Measurements from ENCODE around the gene SERPINI1. TPM values are rescaled to one million over a fixed set of nuclear protein-coding genes. Genes with fewer than 3 reads are reported as not detected.

SERPINI1 gene
- total RNA-seq, 1 experiment from 2014 or later, result 0.30 TPM

DNA sequence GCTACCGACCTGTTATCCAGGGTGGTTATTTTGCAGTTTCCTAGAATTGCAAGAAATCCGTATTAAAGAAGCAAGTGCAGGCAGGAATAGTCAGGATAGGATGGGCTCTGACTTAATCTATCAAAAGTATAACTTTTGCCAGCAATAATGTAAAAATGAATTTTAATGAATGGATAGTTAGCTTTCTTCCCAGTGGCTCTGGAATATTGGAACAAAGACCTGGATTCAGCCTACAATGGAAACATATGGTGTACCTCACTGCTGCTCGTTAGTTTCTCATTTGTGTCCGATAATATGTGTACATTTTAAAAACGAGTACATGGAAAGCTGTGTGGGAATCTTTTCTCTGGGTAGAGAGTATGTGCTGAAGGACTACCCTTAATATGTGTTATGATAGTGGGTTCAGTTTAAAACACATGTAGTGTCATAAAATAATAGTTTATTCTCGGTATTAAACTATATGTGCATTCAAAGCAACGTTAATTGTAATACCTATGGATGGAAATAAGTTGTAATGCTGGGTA, 805 bp downstream of the SERPINI1 start:
- ChIA-PET CTCF (no interaction called here), POLR2A (ENCODE audit: low non-redundant PET) (no interaction called here)
- TF ChIP-seq EZH2 (IDR thresholded peaks at IDR 0.05; ENCODE audit: borderline replicate concordance, low read depth, low read length, poor library complexity, severe bottlenecking), result no peak
- TF ChIP-seq, protein P1, sequence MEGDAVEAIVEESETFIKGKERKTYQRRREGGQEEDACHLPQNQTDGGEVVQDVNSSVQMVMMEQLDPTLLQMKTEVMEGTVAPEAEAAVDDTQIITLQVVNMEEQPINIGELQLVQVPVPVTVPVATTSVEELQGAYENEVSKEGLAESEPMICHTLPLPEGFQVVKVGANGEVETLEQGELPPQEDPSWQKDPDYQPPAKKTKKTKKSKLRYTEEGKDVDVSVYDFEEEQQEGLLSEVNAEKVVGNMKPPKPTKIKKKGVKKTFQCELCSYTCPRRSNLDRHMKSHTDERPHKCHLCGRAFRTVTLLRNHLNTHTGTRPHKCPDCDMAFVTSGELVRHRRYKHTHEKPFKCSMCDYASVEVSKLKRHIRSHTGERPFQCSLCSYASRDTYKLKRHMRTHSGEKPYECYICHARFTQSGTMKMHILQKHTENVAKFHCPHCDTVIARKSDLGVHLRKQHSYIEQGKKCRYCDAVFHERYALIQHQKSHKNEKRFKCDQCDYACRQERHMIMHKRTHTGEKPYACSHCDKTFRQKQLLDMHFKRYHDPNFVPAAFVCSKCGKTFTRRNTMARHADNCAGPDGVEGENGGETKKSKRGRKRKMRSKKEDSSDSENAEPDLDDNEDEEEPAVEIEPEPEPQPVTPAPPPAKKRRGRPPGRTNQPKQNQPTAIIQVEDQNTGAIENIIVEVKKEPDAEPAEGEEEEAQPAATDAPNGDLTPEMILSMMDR (conservative IDR thresholded peaks at IDR 0.05; ENCODE audit: low read depth, low read length), result no peak
- Histone ChIP-seq H3K36me3 (ENCODE audit: insufficient read depth, low read length, poor library complexity, severe bottlenecking) (no peaks in the 10 kb centered on the region), H3K27ac (ENCODE audit: low read depth, low read length, poor library complexity, severe bottlenecking) (no peak overlapping the region), H3K4me3 (ENCODE audit: low read depth, low read length, poor library complexity, severe bottlenecking) (peak overlapping the region; percentile 74), H3K9me3 (ENCODE audit: low read depth, low read length, poor library complexity, severe bottlenecking) (no peaks in the 10 kb centered on the region), H3K27me3 (replicated peaks; ENCODE audit: insufficient read depth, low read depth, low read length, poor library complexity) (peaks cover 13% of the 10 kb centered on the region), H3K4me1 (ENCODE audit: insufficient read depth, low read length, poor library complexity, severe bottlenecking) (peaks cover 8% of the 10 kb centered on the region)
- no peak for DNase-seq (ENCODE audit: low spot score)
- BruUV-seq (replicated peaks), result no TSS peak
- intact Hi-C loops (cut with micrococcal nuclease; ENCODE audit: unreplicated experiment), result loop anchor here (5.0 kb wide), 1 partner anchor 354 kb away; the partner anchor contains the start of gene ZBBX

DNA sequence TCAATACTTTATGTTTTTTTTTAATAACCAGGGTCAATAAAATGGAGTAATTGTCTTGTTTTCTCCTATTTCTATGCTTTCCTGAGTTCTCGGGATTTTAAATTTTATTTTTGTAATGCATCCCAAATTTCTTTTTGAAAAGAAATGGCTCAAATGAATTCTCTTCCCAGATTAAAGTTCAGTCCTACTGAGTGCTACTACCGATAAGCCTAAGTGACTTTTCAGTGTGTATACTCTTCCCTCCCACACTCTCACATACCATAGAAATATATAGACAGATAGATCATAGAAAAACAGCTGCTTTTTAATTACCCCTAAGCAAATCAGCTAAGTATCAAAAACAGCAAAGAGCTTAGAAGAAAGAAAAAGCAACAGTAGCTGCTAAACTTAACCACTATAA, 1.5 kb downstream of the SERPINI1 start:
- intact Hi-C loops (cut with micrococcal nuclease; ENCODE audit: unreplicated experiment), result loop anchor here (5.0 kb wide), 1 partner anchor 355 kb away; the partner anchor contains the start of gene ZBBX
- CTCF ChIA-PET, result no interaction called here

GRCh38 chr3:167738037-167738436, 2.5 kb downstream of the SERPINI1 start:
- BruUV-seq (replicated peaks), result no TSS peak
- POLR2A ChIA-PET (ENCODE audit: low non-redundant PET), result no interaction called here

More for the DNA sequence above, 1.5 kb downstream of the SERPINI1 start:
- peak overlapping the region; percentile 74 for H3K4me3 ChIP-seq (ENCODE audit: low read depth, low read length, poor library complexity, severe bottlenecking)
- no TSS peak for BruUV-seq (replicated peaks)
- H3K4me1 ChIP-seq (ENCODE audit: insufficient read depth, low read length, poor library complexity, severe bottlenecking), result peaks cover 8% of the 10 kb centered on the region
- POLR2A ChIA-PET (ENCODE audit: low non-redundant PET), result no interaction called here
- H3K9me3 ChIP-seq (ENCODE audit: low read depth, low read length, poor library complexity, severe bottlenecking), result no peaks in the 10 kb centered on the region
- DNase-seq (ENCODE audit: low spot score), result no peak
- no peaks in the 10 kb centered on the region for H3K36me3 ChIP-seq (ENCODE audit: insufficient read depth, low read length, poor library complexity, severe bottlenecking)
- TF ChIP-seq, protein P1 (conservative IDR thresholded peaks at IDR 0.05; ENCODE audit: low read depth, low read length), result no peak
- TF ChIP-seq EZH2 (IDR thresholded peaks at IDR 0.05; ENCODE audit: borderline replicate concordance, low read depth, low read length, poor library complexity, severe bottlenecking), result no peak
- peaks cover 13% of the 10 kb centered on the region for H3K27me3 ChIP-seq (replicated peaks; ENCODE audit: insufficient read depth, low read depth, low read length, poor library complexity)
- H3K27ac ChIP-seq (ENCODE audit: low read depth, low read length, poor library complexity, severe bottlenecking), result no peak overlapping the region

More at GRCh38 chr3:167738037-167738436, 2.5 kb downstream of the SERPINI1 start:
- Histone ChIP-seq H3K4me3 (ENCODE audit: low read depth, low read length, poor library complexity, severe bottlenecking) (no peak overlapping the region), H3K27ac (ENCODE audit: low read depth, low read length, poor library complexity, severe bottlenecking) (no peak overlapping the region), H3K27me3 (replicated peaks; ENCODE audit: insufficient read depth, low read depth, low read length, poor library complexity) (peaks cover 13% of the 10 kb centered on the region), H3K4me1 (ENCODE audit: insufficient read depth, low read length, poor library complexity, severe bottlenecking) (peaks cover 8% of the 10 kb centered on the region), H3K9me3 (ENCODE audit: low read depth, low read length, poor library complexity, severe bottlenecking) (no peaks in the 10 kb centered on the region), H3K36me3 (ENCODE audit: insufficient read depth, low read length, poor library complexity, severe bottlenecking) (no peaks in the 10 kb centered on the region)
- CTCF ChIA-PET, result no interaction called here
- DNase-seq (ENCODE audit: low spot score), result no peak
- TF ChIP-seq, protein P1 (conservative IDR thresholded peaks at IDR 0.05; ENCODE audit: low read depth, low read length), result no peak
- TF ChIP-seq EZH2 (IDR thresholded peaks at IDR 0.05; ENCODE audit: borderline replicate concordance, low read depth, low read length, poor library complexity, severe bottlenecking), result no peak
- intact Hi-C loops (cut with micrococcal nuclease; ENCODE audit: unreplicated experiment), result loop anchor here (5.0 kb wide), 1 partner anchor 356 kb away; the partner anchor contains the start of gene ZBBX

Measured in A673 (cell line).